ENCODE results near the gene SEMG2.

Gene SEMG2, protein sequence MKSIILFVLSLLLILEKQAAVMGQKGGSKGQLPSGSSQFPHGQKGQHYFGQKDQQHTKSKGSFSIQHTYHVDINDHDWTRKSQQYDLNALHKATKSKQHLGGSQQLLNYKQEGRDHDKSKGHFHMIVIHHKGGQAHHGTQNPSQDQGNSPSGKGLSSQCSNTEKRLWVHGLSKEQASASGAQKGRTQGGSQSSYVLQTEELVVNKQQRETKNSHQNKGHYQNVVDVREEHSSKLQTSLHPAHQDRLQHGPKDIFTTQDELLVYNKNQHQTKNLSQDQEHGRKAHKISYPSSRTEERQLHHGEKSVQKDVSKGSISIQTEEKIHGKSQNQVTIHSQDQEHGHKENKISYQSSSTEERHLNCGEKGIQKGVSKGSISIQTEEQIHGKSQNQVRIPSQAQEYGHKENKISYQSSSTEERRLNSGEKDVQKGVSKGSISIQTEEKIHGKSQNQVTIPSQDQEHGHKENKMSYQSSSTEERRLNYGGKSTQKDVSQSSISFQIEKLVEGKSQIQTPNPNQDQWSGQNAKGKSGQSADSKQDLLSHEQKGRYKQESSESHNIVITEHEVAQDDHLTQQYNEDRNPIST

DNA sequence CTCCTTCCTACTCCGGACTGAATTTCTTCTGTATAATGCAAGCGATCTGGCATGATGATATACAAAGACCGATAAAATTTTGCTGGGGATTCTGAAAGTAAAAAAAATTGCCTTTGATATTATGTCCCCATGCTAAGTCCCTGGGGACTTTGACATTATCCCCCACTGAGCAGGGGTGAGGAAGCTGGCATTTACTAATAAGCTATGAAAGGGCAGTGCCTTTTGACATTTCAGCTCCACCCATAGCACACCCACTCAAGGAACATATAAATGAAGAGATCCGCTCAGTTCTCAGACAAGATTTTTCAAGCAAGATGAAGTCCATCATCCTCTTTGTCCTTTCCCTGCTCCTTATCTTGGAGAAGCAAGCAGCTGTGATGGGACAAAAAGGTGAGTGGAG, at the start of gene SEMG2:
SEMG2 (plus strand) TSS at position 298 of the 400 bp plus-strand sequence; CDS start at position 315, 17 bp downstream.
- DNase-seq, result no peak

DNA sequence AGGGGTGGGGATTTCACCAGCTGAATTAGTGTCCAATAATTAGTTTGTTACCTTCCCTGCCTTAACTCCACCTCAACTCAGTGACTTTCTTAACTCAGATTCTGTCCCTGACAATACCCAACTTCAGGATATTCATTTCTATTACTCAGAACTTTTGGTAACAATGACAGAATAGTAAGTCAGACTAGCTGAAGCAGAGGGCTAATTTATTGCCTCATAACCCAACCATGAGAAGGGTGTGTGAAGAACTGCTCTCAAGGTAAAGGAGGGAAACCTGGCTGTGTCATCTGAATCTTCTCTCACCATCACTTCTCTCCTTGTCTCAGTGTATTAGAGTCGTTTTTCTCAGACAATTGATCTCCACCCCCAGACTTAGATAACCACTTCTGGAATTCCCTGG, 47.7 kb upstream of the SEMG2 start:
- DNase-seq, result no peak

DNA sequence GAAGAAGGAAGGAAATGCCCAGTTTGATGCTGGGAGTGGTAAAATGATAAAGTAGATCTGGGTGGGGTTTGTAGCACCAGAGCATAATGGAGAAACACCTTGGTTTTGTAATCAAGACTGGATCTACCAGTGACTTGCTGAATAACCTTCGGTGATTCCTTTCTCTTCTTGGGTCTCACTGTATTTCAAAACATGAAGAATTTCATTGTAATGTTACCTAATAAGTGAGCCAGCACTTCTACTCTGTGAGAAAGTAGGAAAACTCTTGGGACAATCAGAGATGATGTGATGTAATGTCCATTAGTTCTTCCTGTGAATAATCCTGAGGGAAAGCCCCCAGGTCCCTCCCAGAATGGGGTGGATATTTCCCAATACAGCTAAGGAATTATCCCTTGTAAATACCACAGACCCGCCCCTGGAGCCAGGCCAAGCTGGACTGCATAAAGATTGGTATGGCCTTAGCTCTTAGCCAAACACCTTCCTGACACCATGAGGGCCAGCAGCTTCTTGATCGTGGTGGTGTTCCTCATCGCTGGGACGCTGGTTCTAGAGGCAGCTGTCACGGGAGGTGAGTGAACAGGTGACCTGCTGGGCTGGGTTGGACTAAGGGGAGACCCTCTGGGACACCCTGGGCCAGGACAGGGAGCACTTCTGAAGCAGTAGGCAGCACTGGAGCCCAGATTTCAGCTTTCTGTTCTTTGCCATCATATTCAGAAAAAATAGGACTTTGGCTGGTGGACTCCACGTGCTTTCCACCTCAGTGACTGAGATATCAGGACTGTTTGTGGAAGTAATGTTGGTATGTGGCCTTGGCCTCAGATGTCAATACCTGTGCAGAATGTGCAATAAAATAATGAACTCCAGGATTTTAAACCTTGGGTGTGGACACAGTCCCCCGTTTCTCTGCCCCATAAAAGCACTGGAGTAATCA, 46.5 kb upstream of the SEMG2 start, which contains the start of gene PI3:
PI3 (plus strand) TSS at position 469 of the 931 bp plus-strand sequence; CDS start at position 490, 21 bp downstream.
- DNase-seq, result no peak

DNA sequence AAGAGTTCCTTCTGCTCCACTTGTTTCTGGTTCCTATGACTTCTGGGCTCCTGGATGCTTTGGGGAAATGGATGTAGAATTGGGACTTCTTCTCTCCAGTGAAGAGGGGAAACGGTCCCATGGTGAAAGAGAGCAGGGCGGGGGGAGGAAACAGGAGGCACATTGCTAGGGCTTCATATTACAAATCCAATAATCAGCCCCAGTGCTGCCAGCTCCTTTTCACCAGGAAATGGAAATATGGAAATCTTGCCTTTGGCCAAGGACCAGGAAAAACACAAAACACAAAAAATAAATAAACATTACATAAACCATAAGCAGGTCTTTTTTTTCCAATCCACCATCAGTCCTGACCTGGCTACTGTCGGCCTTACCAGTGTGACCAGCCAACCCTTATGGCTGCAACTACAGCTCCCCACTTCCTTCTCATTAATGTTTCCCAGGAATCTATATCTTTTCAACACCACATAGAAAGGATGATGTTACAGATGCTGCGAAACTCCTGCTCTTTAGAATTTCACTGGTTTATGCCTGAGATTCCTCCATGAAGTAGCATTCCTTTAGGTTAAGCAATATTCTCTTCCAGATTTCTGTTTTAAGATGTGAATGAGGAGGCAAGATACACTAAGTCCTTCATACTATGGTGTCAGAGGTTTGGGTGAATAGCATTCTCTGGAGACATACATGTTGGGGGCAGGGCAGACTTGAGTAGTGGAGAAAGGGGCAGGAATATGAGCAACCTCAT, 44.5 kb upstream of the SEMG2 start:
- DNase-seq, result no peak

DNA sequence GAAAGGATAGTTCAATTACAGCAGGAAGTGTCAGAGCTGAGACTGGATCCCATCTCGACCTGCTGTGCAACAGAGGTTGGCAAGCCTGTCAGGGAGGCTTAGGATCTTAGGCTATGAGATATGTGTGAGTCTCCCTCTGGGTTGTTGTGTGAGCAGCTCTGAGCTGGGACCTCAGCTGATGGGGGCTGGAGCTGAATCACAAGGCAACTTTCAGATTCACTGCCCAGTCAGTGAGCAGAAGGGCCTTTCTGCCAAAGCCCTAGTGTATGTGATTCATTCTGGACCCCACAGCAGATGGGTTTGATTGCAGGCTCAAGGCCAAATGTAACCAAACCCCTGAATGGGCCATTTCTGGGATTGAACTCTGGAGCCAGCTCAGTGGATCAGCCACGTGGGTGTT, 42.0 kb upstream of the SEMG2 start:
- DNase-seq, result no peak

DNA sequence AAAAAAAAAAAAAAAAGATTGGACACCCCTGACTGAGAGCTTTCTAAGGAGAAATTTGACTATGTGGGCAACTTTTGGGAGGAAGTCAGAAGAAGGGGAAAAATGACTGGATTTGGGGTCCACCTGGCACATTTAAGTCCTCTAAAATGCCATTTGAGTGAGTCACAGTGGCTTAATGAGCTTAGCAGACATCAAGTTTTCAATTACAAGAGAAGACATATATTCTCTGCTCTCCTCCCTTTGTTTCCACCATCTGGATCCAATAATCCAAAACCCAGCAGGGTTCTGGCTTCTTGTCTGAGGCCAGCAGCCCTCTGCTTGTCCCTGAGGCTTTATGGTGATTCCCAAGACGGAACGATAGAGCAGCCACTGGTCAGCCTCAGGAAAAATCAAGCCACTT, 39.5 kb upstream of the SEMG2 start:
- no peak for DNase-seq

DNA sequence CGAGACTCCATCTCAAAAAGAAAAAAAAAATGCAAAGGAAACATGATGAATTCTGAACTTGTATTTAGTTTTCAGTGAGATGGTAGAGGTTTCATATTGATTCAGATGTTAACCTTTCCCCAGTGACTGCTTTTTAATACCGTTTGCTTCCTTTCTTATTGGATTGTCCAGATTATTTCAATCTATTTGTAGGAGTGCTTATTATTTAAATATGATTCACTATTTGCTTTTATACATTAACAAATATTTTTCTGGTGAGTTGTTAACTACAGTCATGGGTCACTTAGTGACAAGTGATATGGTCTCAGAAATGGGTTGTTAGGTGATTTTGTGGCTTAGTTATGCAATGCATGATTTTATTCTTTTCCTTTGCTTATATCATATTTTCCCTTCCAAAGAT, 38.1 kb upstream of the SEMG2 start:
- no peak for DNase-seq

DNA sequence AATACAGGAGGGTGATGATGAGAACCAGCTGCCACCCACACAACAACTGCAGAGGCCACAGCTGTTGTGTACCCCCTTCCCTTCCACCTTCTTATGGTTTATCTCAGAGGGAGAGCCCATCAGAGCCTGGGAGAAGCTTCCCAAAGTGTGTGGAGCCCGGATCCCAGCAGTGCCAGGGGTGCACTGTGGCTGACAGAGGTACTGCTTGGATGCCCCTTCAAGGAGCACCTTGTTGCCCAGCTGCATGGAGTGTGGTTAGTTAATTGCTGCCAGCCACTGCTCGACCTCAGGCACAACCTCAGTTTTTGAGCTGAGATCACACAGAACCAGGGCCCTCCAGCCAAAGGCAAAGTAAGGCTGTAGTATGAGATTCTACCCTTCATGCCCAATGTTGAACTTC, 33.5 kb upstream of the SEMG2 start:
- no peak for DNase-seq

DNA sequence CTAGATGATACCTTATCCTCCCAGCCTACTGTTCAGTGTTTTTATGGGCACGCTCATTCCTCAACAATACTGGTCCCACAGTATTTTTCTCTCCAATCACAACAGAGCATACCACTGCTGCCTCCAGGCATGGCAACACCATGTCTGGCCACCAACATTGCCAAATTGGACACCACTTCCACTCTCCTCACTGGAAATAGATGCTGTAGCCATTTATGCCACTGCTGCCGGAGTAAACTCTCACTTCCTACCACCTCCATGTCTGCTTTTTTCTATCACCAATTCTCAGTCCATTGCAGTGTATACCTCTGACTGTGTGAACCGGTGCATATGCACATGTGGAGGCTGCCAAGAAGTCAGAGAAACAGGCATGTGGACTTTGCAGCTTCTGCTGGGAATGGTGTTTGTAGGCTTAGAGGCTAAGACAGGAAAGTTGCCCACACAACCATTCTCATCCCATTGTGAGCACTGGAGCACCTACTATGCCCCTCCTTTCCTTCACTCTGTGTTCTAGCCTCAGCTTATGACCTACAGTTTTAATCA, 32.0 kb upstream of the SEMG2 start:
- no peak for DNase-seq

DNA sequence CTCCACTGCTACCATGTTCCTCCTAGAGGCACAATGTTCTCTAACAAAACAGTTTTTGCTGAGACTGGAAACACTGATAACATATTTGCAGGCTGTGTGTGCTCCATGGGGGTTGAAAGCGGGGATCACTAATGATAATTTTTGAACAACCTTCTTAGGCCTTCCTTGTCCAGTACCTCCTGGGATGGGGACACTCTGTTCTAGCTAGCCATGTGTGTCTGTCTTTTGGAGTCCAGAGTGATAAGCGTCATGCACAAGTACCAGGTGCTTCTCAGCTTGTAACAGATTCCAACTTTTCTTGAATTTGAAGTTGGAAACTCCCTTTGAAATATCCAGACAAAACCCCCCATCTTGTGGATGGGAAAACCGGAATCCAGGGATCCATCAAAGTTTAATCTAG, 31.3 kb upstream of the SEMG2 start:
- DNase-seq, result no peak

DNA sequence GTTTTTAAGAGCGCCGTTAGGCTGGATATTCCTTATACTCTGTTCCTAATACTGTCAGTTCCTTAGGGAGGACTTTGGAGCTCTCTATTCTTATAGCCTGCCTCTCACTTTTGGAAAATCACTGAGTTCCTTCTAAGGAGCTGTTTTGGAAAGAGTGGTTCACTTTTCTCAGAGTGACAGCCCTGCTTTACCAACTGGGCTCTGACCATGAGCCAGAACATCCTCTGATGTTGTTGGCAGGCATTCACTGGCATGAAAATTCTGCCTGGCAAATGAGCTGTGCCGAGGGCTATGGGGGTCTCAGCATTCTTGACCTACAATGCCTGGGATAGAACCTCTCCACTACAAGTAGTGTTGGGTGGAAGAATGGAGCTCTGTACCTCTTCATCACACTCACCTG, 29.2 kb upstream of the SEMG2 start:
- DNase-seq, result no peak

DNA sequence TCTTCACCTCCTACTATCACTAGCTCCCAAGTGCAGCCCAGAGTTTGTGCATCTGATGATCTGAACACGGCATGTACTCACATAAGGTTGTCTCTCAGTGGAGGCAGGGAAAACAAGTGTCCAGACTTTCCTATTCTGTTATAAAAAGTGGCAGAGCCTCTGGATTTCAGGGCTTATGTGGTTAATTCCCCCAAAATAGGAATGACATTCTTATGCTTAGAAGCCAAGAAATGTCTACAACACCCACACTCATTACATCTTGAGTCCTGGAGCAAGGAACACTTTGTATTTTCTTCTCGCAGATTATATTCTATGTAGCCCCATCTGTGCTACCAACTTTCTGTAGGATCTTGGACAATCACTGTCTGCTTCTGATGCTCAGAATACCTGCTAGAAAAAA, 27.8 kb upstream of the SEMG2 start:
- no peak for DNase-seq

DNA sequence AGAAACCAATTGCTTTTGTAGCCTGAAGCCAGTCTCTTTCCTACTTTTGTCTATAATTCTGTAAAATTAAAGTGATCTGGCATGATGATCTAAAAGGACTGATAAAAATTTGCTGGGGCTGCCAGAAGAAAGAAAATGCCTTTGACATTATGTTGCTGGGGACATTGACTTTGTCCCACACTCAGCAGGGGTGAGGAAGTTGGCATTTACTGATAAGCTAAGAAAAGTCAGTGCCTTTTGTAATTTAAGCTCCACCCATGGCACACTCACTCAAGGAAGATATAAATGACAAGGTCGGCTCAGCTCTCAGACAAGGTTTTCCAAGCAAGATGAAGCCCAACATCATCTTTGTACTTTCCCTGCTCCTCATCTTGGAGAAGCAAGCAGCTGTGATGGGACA, 14.4 kb upstream of the SEMG2 start, which contains the start of gene SEMG1:
SEMG1 (plus strand) TSS at position 309 of the 400 bp plus-strand sequence; CDS start at position 330, 21 bp downstream.
- DNase-seq, result no peak

DNA sequence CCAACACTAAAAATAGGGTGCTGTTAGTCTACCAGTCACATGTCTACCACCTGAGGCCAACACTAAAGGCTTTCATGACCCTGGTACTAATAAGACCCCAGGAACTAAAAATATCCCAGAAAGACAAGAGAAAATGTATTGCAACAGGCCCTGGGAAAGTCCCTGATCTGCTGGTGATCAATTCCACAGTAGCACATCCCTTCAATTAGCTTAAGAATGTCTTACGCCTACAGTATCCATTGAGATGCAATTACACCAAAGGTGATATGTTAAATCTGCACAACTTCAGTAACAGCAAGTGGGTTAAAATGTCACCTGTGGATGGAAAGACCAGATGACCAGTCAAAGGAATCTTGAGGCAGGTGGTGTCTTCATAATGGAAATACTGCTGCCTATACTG, 11.2 kb upstream of the SEMG2 start:
- DNase-seq, result no peak

DNA sequence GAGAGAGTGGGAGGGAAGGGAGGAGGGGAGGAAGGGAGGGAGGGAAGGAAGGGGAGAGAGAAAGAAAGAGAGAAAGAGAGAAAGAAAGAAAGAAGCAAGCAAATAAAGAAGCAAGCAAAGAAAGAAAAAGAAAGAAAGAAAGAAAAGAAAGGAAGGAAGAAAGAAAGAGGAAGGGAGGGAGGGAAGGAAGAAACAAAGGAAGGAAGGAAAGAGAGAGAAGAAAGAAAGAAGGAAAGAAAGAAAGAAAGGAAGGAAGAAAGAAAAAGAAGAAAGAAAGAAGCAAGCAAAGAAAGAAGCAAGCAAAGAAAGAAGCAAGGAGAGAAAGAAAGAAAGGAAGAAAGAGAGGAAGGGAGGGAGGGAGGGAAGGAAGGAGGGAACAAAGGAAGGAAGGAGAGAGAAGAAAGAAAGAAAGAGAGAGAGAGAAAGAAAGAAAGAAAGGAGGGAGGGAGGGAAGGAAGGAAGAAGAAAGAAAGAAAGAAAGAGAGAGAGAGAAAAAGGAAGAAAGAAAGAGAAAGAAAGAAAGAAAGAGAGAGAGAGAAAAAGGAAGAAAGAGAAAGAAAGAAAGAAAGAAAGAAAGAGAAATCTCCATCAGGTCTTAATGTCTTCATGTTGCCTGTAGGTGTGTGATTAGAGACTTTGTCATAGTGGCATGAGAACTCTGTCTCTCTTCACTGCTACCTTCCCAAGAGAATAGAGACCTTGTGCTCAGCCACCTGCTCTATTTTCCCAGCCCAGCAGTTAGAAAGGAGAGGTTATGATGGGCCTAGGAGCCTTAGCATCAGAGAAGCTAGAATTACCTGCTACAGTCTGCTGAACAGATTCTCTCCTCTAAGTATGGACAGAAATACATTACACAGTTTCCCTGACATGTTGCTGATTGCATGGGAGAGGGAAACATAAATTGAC, 9.4 kb upstream of the SEMG2 start:
- DNase-seq, result no peak

DNA sequence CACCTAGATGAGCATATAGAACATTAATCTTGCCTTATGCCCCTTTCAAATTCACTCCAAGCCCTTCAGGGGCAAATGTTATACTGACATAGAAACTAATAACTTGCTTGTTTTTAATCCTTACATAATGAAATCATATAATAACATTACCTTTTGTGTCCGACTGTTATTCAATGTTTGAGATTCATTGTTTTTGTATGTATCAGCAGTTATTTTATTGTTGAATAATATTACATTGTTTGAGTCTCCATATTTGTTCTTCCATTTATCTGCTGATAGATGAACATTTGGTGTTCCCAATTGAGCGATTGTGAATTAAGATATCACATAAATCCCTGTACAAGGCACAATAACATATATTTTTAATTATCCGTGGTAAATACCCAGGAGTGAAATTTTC, 8.3 kb upstream of the SEMG2 start:
- DNase-seq, result no peak

DNA sequence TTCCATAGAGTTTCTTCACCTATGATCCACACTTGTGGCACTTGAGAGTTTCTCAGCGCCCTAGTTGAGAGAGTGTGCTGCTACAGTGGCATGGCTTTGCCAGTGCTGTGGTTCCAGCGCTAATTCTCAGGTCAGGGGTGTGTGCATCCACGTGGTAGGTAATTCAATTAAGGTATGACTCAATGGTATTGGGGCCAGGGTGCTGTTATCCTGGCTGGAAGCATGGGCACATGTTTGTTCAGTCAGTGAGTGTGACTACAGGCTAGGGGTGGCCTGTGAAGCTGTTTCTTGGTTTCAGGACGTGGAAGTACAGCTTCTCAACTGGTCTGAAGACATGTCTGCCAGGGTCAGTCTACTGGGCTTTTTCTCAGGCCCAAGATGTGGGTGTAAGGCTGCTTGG, 3.0 kb upstream of the SEMG2 start:
- DNase-seq, result no peak

DNA sequence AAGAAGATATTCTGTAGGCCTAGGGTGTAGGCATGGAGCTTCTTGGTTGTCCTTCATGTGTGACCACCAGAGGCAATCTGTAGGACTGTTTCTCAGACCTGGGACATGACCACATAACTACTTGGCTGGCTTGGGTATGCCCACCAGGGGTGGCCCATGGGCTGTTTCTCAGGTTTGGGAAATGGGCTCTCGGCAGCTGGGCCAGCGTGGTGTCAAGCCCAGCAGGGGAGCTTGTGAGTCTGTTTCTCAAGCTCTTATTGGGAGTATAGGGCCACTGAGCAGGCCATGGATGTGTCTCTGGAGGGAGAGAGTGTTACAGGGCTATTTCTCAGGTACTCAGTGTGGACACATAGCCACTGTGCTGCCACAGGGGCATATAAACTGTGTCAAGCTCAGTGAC, 2.5 kb upstream of the SEMG2 start:
- no peak for DNase-seq

DNA sequence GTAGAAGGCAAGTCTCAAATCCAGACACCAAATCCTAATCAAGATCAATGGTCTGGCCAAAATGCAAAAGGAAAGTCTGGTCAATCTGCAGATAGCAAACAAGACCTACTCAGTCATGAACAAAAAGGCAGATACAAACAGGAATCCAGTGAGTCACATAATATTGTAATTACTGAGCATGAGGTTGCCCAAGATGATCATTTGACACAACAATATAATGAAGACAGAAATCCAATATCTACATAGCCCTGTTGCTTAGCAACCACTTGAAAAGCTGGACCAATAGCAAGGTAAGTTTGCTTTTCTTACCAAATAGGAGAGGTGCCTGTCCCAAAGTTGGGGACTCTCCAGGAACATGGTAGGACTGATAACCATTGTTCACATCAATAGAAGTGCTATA, 2.0 kb downstream of the SEMG2 start:
- DNase-seq, result no peak

DNA sequence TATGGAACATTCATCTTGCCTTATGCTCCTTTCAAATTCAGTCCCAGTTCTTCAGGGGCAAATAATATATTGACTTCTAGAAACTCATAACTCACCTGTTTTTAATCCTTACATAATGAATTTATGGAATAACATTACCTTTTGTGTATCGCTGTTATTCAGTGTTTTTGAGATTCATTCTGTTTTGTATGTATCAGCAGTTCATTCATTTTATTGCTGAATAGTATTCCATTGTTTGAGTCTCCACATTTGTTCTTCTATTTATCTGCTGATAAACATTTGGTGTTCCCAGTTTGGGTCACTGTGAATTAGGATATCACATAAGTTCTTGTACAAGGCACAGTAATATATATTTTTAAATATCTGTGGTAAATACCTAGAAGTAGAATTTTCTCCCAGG, 5.1 kb downstream of the SEMG2 start:
- DNase-seq, result no peak

Measured in RPMI8226 (cell line).